Kidney (tissue), 14 donors: Measurements from ENCODE around the gene HSBP1L1. TPM values are rescaled to one million over a fixed set of nuclear protein-coding genes. Genes with fewer than 3 reads are reported as not detected.

ENCODE experiments used
- DNase-seq, 5 donors: peaks; one replicate each; pipeline ENCODE4 v3.0.0-alpha.2; 2013 to 2020
- FAIRE-seq: peaks from 2 replicates; lab custom pipeline; 2012; peaks lifted over from hg19 to GRCh38; lab: Jason Lieb, UNC
- H3K27ac ChIP-seq, 2 donors: one replicate each; pipeline ENCODE4 v1.7.0; 2013; ENCODE audit warnings: low read depth in 2 of 2, low read length in 2 of 2, inconsistent platforms in 1 of 2
- H3K27me3 ChIP-seq: one replicate; pipeline ENCODE4 v1.7.1; 2013; ENCODE audit warnings: low read length, inconsistent platforms; ENCODE audit not compliant: control insufficient read depth, insufficient read depth
- H3K36me3 ChIP-seq, 3 donors: one replicate each; pipeline versions ENCODE4 v1.7.0 to v1.7.1; 2013; ENCODE audit warnings: low read length in 3 of 3, control low read depth in 1 of 3, inconsistent platforms in 1 of 3; ENCODE audit not compliant: insufficient read depth in 3 of 3, control insufficient read depth in 2 of 3
- H3K4me1 ChIP-seq, 3 donors: one replicate each; pipeline versions ENCODE4 v1.7.0 to v1.7.1; 2013; ENCODE audit warnings: low read length in 3 of 3, inconsistent platforms in 1 of 3, low read depth in 1 of 3; ENCODE audit not compliant: control insufficient read depth in 2 of 3, insufficient read depth in 2 of 3
- H3K4me3 ChIP-seq, 3 donors: one replicate each; pipeline versions ENCODE4 v1.7.0 to v1.8.1; 2013; ENCODE audit warnings: low read length in 3 of 3, control low read depth in 1 of 3, inconsistent platforms in 1 of 3
- H3K9ac ChIP-seq, 3 donors: one replicate each; pipeline versions ENCODE4 v1.7.0 to v1.7.1; 2013; ENCODE audit warnings: low read length in 3 of 3, control low read depth in 1 of 3, inconsistent platforms in 1 of 3
- H3K9me3 ChIP-seq, 3 donors: one replicate each; pipeline versions ENCODE4 v1.7.0 to v1.7.1; 2013; ENCODE audit warnings: low read length in 3 of 3, control low read depth in 1 of 3, inconsistent platforms in 1 of 3; ENCODE audit not compliant: control insufficient read depth in 2 of 3, insufficient read depth in 1 of 3
- CTCF ChIP-seq: IDR thresholded peaks from 3 replicates; pipeline ENCODE4 v1.5.1; 2012; ENCODE audit warnings: mild to moderate bottlenecking, moderate library complexity, borderline replicate concordance; ENCODE audit not compliant: insufficient read depth; ENCODE audit errors: extremely low read depth
- intact Hi-C: fragments of 100-400 bp; cut with DNase I; formaldehyde crosslinking; loops from one replicate; pipeline ENCODE4 v1.11.1; 2022
- polyA plus RNA-seq: library from polyadenylated mRNA; stranded (reverse); fragments of 350-450 nt; fragmentation: Illumina TruSeq; extraction: RNeasy Lipid Tissue Mini Kit (QIAGEN cat#74804); gene quantifications from one replicate; pipeline ENCODE4 v1.2.3, GENCODE V29; 2014; ENCODE audit warnings: low read depth, low replicate concordance; ENCODE audit not compliant: insufficient read depth
- total RNA-seq: library from RNA; stranded (reverse); fragmentation: NEBNext Ultra II Directional; extraction: Animal tissue kit (Norgen Biotek cat#: 25700); gene quantifications from one replicate; pipeline ENCODE4 v1.2.1, GENCODE V29; 2021
- donor health status: control.
- donor health status: control.
- donor health status: control.
- donor health status: control.
- donor health status: control.
- donor health status: DM: yes; HTN: yes; CAD: no.
- donor health status: Normal renal cell carcinoma (clear cell type).

The HSBP1L1 gene
- total and polyA plus RNA-seq, 2 donors from 2014 or later: 26.0 to 43.6 TPM

GRCh38 chr18:79916128-79916494, 48.3 kb upstream of the HSBP1L1 start:
- TF ChIP-seq CTCF: no peak
- Histone ChIP-seq H3K4me3 (no peak overlapping the region), H3K9ac (no peak overlapping the region), H3K36me3 (peaks cover 0 to 17% (median 11%) of the 10 kb centered on the region in 3 donors), H3K4me1 (no peaks in the 10 kb centered on the region), H3K27me3 (no peaks in the 10 kb centered on the region), H3K27ac (no peak overlapping the region), H3K9me3 (peaks cover 0 to 4% (median 0%) of the 10 kb centered on the region in 3 donors)
- DNase-seq (peak in 1 of 5 donors; percentile 61), FAIRE-seq (no peak)
- intact Hi-C loops: no loop called here

- Histone ChIP-seq H3K36me3 (peaks cover 0 to 17% (median 11%) of the 10 kb centered on the region in 3 donors), H3K9ac (no peak overlapping the region), H3K4me1 (no peaks in the 10 kb centered on the region), H3K27me3 (no peaks in the 10 kb centered on the region), H3K4me3 (no peak overlapping the region), H3K9me3 (peaks cover 0 to 4% (median 0%) of the 10 kb centered on the region in 3 donors), H3K27ac (no peak overlapping the region)
- DNase-seq (peak in 1 of 5 donors; percentile 46), FAIRE-seq (no peak)
- TF ChIP-seq CTCF: no peak
- intact Hi-C loops: no loop called here
Measured at GRCh38 chr18:79916546-79917168, 47.8 kb upstream of the HSBP1L1 start.

- Histone ChIP-seq H3K27me3 (no peaks in the 10 kb centered on the region), H3K36me3 (peaks cover 0 to 19% (median 11%) of the 10 kb centered on the region in 3 donors), H3K9ac (no peak overlapping the region), H3K9me3 (peaks cover 0 to 4% (median 0%) of the 10 kb centered on the region in 3 donors), H3K27ac (no peak overlapping the region), H3K4me1 (no peaks in the 10 kb centered on the region), H3K4me3 (no peak overlapping the region)
- DNase-seq (peak in 1 of 5 donors; percentile 61), FAIRE-seq (no peak)
- TF ChIP-seq CTCF: no peak
- intact Hi-C loops: no loop called here
Measured at GRCh38 chr18:79917169-79917852, 47.1 kb upstream of the HSBP1L1 start.
